Lower leg skin (tissue), 3 donors: ENCODE data around the gene OS9.

Experiments used
- POLR2A ChIP-seq, 2 donors: fragments of 450-650 bp; IDR thresholded peaks; one replicate each; pipeline ENCODE4 v1.6.1; 2016 to 2017; ENCODE audit warnings: antibody characterized with exemption in 2 of 2, mild to moderate bottlenecking in 1 of 2, moderate library complexity in 1 of 2
- TF ChIP-seq, protein P1 (sequence below), 3 donors: fragments of 450-650 bp; IDR thresholded peaks; one replicate each; pipeline ENCODE4 v1.5.1; 2016; ENCODE audit warnings: antibody characterized with exemption in 3 of 3, mild to moderate bottlenecking in 3 of 3, moderate library complexity in 2 of 3

DNA sequence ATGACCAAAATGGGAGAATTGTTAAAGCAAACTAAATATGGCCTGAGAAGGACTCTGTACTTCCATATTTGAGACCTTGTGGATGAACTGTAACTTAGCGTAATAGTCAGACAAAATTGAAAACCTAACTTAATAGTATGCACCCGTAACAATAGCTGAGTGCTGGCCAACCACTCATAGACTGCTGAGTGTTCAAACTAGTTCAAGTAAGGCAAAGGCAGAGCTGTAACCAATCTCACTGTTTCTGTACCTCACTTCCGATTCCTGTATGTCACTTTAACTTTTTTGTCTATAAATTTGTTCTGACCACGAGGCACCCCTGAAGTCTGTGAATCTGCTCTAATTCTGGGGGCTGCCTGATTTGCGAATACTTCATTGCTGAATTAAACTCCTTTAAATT is 27.0 kb upstream of the OS9 start:
- TF ChIP-seq POLR2A (IDR thresholded peaks at IDR 0.05), result no peak
- TF ChIP-seq, protein P1, sequence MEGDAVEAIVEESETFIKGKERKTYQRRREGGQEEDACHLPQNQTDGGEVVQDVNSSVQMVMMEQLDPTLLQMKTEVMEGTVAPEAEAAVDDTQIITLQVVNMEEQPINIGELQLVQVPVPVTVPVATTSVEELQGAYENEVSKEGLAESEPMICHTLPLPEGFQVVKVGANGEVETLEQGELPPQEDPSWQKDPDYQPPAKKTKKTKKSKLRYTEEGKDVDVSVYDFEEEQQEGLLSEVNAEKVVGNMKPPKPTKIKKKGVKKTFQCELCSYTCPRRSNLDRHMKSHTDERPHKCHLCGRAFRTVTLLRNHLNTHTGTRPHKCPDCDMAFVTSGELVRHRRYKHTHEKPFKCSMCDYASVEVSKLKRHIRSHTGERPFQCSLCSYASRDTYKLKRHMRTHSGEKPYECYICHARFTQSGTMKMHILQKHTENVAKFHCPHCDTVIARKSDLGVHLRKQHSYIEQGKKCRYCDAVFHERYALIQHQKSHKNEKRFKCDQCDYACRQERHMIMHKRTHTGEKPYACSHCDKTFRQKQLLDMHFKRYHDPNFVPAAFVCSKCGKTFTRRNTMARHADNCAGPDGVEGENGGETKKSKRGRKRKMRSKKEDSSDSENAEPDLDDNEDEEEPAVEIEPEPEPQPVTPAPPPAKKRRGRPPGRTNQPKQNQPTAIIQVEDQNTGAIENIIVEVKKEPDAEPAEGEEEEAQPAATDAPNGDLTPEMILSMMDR (IDR thresholded peaks at IDR 0.05), result no peak
